Hematopoietic multipotent progenitor cell treated with erythropoietin and hydrocortisone succinate and interleukin-3 and kit ligand, for 8 days (in vitro differentiated cells): ENCODE measurements around the gene TRPT1.
A peak's percentile ranks its signal among the peaks of the same experiment; 100 is the strongest.

Experiments used
- DNase-seq: peaks from one replicate; pipeline ENCODE4 v3.0.0-alpha.2; 2015

The TRPT1 gene

GRCh38 chr11:64225608-64226506, at the start of gene TRPT1, which contains the start of gene NUDT22:
Gene TRPT1, minus strand, starts transcription at chr11:64226186. Its CDS starts 326 bp downstream, at chr11:64225860.
Gene NUDT22, plus strand, starts transcription at chr11:64226274. Its CDS starts 379 bp downstream, at chr11:64226653.
- DNase-seq = peak; percentile 87

- DNase-seq = no peak
These were observed 49.2 kb upstream of the TRPT1 start for GRCh38 chr11:64275031-64275800.

- DNase-seq = peak; percentile 100
These were observed 43.7 kb upstream of the TRPT1 start for GRCh38 chr11:64269540-64270220.

- DNase-seq = peak; percentile 51
These were observed 43.0 kb upstream of the TRPT1 start for GRCh38 chr11:64268893-64269539.

- peak; percentile 72 for DNase-seq
These were observed 42.3 kb upstream of the TRPT1 start for GRCh38 chr11:64268025-64268892.

- DNase-seq = no peak
These were observed 41.4 kb upstream of the TRPT1 start for GRCh38 chr11:64267207-64267945.

- no peak for DNase-seq
These were observed 40.4 kb upstream of the TRPT1 start for GRCh38 chr11:64266339-64266738.

- DNase-seq = no peak
These were observed 39.5 kb upstream of the TRPT1 start for GRCh38 chr11:64265176-64266160.

GRCh38 chr11:64264371-64264852, 38.4 kb upstream of the TRPT1 start:
- no peak for DNase-seq

- DNase-seq = no peak
These were observed 37.9 kb upstream of the TRPT1 start for GRCh38 chr11:64263947-64264317.

- DNase-seq = no peak
These were observed 37.3 kb upstream of the TRPT1 start for GRCh38 chr11:64263021-64263946.

- DNase-seq = no peak
These were observed 36.5 kb upstream of the TRPT1 start for GRCh38 chr11:64262271-64263002.

- DNase-seq = no peak
These were observed 35.6 kb upstream of the TRPT1 start for GRCh38 chr11:64261556-64262080.

GRCh38 chr11:64260147-64260708, 34.2 kb upstream of the TRPT1 start:
- no peak for DNase-seq

GRCh38 chr11:64259533-64260067, 33.6 kb upstream of the TRPT1 start:
- no peak for DNase-seq

- no peak for DNase-seq
These were observed 33.1 kb upstream of the TRPT1 start for GRCh38 chr11:64258946-64259532.
